ENCODE results near the gene ATP4B.

Gene ATP4B

DNA sequence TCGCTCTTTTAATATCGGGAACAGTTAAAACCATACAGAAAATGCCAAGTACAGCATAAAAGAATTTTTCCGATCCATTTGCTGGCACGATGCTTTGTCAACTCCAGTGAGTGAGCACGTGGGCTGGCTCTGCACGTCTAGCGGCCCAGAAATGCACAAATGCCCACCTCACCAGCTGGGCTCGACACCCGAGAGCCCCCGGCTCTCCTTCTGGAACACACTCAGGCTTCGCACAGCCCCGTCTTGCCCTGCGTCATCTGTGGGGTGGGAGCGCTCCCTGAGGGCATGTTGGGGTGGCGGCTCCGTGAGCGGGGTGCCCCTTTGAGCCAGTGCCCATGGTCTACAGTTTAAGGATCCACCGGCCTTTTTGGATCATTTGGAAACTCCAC, 24.5 kb downstream of the ATP4B start:
- Histone ChIP-seq H2AFZ (ENCODE audit: low read length) (no peak overlapping the region), H3K36me3 (ENCODE audit: insufficient read depth, low read length) (no peaks in the 10 kb centered on the region), H3K27me3 (ENCODE audit: insufficient read depth, low read length, poor library complexity, severe bottlenecking) (no peaks in the 10 kb centered on the region), H3K9me3 (ENCODE audit: insufficient read depth, low read depth, low read length) (no peaks in the 10 kb centered on the region), H3K4me1 (ENCODE audit: insufficient read depth, low read length, poor library complexity, severe bottlenecking) (no peaks in the 10 kb centered on the region), H3F3A (ENCODE audit: low read depth) (no peaks in the 10 kb centered on the region), H4K20me1 (ENCODE audit: insufficient read depth, low read length, poor library complexity, severe bottlenecking) (no peaks in the 10 kb centered on the region), H3K79me2 (ENCODE audit: insufficient read depth, low read length) (no peaks in the 10 kb centered on the region), H3K9me2 (replicated peaks; ENCODE audit: low read depth, low read length) (no peaks in the 10 kb centered on the region), H3K9ac (ENCODE audit: low read depth, low read length, poor library complexity, severe bottlenecking) (no peak overlapping the region), H3K4me2 (ENCODE audit: low read depth, low read length, poor library complexity, severe bottlenecking) (no peak overlapping the region), H3K4me3 (ENCODE audit: low read length, poor library complexity, severe bottlenecking) (no peak overlapping the region)
- TF ChIP-seq, protein P1, sequence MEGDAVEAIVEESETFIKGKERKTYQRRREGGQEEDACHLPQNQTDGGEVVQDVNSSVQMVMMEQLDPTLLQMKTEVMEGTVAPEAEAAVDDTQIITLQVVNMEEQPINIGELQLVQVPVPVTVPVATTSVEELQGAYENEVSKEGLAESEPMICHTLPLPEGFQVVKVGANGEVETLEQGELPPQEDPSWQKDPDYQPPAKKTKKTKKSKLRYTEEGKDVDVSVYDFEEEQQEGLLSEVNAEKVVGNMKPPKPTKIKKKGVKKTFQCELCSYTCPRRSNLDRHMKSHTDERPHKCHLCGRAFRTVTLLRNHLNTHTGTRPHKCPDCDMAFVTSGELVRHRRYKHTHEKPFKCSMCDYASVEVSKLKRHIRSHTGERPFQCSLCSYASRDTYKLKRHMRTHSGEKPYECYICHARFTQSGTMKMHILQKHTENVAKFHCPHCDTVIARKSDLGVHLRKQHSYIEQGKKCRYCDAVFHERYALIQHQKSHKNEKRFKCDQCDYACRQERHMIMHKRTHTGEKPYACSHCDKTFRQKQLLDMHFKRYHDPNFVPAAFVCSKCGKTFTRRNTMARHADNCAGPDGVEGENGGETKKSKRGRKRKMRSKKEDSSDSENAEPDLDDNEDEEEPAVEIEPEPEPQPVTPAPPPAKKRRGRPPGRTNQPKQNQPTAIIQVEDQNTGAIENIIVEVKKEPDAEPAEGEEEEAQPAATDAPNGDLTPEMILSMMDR (conservative IDR thresholded peaks at IDR 0.05; ENCODE audit: low read length): no peak
- TF ChIP-seq EZH2phosphoT487 (IDR thresholded peaks at IDR 0.05; ENCODE audit: borderline replicate concordance): no peak

DNA sequence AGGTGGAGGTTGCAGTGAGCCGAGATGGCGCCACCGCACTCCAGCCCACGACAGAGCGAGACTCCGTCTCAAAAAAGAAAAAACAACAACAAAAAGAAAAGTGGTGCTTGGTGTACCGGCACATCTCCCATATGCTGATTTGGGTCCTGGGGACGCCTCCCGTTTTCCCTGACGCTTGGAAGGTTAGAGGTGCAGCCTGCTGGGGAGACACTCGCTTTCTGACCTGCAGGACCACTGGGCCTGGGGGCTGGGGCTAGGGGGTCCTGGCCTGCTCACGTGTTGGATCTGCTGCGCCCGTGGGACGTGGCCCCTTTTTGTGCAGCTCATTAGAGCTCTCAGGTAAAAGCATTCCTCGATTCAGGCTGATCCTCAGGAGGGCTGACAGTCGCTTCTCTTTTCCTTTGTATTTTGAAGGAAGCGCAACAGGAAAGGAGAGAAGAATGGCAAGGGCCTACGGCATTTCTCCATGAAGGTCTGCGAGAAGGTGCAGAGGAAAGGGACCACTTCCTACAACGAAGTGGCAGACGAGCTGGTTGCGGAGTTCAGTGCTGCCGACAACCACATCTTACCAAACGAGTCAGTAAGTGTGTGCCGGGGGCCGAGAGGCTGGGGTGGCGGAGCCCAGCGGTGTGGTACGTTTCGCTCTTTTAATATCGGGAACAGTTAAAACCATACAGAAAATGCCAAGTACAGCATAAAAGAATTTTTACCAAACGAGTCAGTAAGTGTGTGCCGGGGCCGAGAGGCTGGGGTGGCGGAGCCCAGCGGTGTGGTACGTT, 25.1 kb downstream of the ATP4B start:
- Histone ChIP-seq H3K4me2 (ENCODE audit: low read depth, low read length, poor library complexity, severe bottlenecking) (no peak overlapping the region), H2AFZ (ENCODE audit: low read length) (no peak overlapping the region), H3K36me3 (ENCODE audit: insufficient read depth, low read length) (no peaks in the 10 kb centered on the region), H3K9me2 (replicated peaks; ENCODE audit: low read depth, low read length) (no peaks in the 10 kb centered on the region), H3K4me3 (ENCODE audit: low read length, poor library complexity, severe bottlenecking) (no peak overlapping the region), H3K9me3 (ENCODE audit: insufficient read depth, low read depth, low read length) (no peaks in the 10 kb centered on the region), H3K9ac (ENCODE audit: low read depth, low read length, poor library complexity, severe bottlenecking) (no peak overlapping the region), H3K4me1 (ENCODE audit: insufficient read depth, low read length, poor library complexity, severe bottlenecking) (no peaks in the 10 kb centered on the region), H3K79me2 (ENCODE audit: insufficient read depth, low read length) (no peaks in the 10 kb centered on the region), H4K20me1 (ENCODE audit: insufficient read depth, low read length, poor library complexity, severe bottlenecking) (no peaks in the 10 kb centered on the region), H3K27me3 (ENCODE audit: insufficient read depth, low read length, poor library complexity, severe bottlenecking) (no peaks in the 10 kb centered on the region), H3F3A (ENCODE audit: low read depth) (no peaks in the 10 kb centered on the region)
- TF ChIP-seq, protein P1 (conservative IDR thresholded peaks at IDR 0.05; ENCODE audit: low read length): no peak
- no peak for TF ChIP-seq EZH2phosphoT487 (IDR thresholded peaks at IDR 0.05; ENCODE audit: borderline replicate concordance)

DNA sequence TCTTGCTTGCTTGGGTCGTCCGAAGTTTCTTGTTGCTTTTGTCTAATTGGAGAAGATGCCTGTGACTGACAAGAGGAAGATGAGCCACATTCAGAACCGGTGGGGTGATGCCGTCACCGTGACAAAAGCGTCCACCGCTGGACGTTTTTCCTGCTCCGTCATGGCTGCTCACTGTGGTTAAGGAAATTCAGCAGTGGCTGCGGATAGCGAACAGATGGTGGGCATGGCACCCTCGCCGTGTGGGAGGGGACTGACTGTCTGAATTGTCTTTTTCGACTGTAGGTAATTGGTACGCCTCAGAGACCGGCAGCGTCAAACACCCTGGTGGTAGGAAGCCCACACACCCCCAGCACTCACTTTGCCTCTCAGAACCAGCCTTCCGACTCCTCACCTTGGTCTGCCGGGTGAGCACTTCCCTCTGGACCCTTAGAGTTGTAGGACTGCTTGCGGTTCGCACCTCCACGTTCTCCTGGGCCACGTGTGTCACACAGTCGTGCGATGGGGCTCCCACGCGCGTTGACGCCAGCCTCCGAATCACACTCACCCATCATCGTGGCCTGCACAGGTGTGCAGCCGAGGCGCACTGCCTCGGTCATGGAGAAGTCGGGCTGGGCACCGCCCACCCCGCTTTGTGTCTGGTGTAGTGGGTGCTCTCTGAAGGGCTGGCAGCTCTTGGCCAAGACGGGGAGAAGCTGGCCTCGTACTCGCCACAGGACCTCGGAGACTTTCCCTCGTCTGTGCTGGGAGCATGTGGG, 26.5 kb downstream of the ATP4B start:
- Histone ChIP-seq H3K4me3 (ENCODE audit: low read length, poor library complexity, severe bottlenecking) (no peak overlapping the region), H3K36me3 (ENCODE audit: insufficient read depth, low read length) (no peaks in the 10 kb centered on the region), H3K4me2 (ENCODE audit: low read depth, low read length, poor library complexity, severe bottlenecking) (no peak overlapping the region), H2AFZ (ENCODE audit: low read length) (no peak overlapping the region), H3K9me3 (ENCODE audit: insufficient read depth, low read depth, low read length) (no peaks in the 10 kb centered on the region), H3K27me3 (ENCODE audit: insufficient read depth, low read length, poor library complexity, severe bottlenecking) (no peaks in the 10 kb centered on the region), H3K79me2 (ENCODE audit: insufficient read depth, low read length) (no peaks in the 10 kb centered on the region), H3K9me2 (replicated peaks; ENCODE audit: low read depth, low read length) (no peaks in the 10 kb centered on the region), H4K20me1 (ENCODE audit: insufficient read depth, low read length, poor library complexity, severe bottlenecking) (no peaks in the 10 kb centered on the region), H3K9ac (ENCODE audit: low read depth, low read length, poor library complexity, severe bottlenecking) (no peak overlapping the region), H3K4me1 (ENCODE audit: insufficient read depth, low read length, poor library complexity, severe bottlenecking) (no peaks in the 10 kb centered on the region), H3F3A (ENCODE audit: low read depth) (no peaks in the 10 kb centered on the region; the same call in 1 of the 2 replicates)
- TF ChIP-seq, protein P1 (conservative IDR thresholded peaks at IDR 0.05; ENCODE audit: low read length): no peak
- TF ChIP-seq EZH2phosphoT487 (IDR thresholded peaks at IDR 0.05; ENCODE audit: borderline replicate concordance): no peak
